CD4-positive, alpha-beta T cell treated with Interleukin-15 for 1 hour (primary cell): ENCODE measurements around the gene NKAIN2.
"Not testable (repeated sequence)": the region's sequence is repeated elsewhere in the genome, so short reads cannot be mapped to it uniquely, and the experiment has no call there.

ENCODE experiments used
- DNase-seq: peaks from one replicate; pipeline ENCODE4 v3.0.0-alpha.2; 2020

Gene NKAIN2

GRCh38 chr6:124536157-124536841 is 732.6 kb downstream of the NKAIN2 start:
- DNase-seq: no peak

GRCh38 chr6:124536842-124537191 is 733.2 kb downstream of the NKAIN2 start:
- DNase-seq: no peak

DNA sequence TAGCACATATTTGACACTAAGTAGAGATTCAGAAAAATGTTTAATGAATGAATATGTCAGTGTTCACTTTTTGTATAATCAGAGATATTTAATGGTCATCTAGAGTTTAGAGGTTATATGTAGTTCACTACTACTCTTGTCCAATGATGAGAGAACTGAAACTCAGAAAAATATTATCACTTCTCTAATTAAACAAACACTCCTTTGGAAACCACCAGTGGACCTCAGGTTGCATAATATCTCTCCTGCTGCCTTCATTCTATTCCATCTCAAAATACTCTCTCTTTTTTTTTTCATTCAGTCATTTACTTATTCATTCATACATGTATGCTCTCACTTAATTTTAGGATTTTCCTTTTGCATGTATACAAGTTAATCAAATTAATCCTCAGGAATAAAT is 735.4 kb downstream of the NKAIN2 start:
- DNase-seq: no peak

- no peak for DNase-seq
Observed at GRCh38 chr6:124541573-124541972, 737.9 kb downstream of the NKAIN2 start.

DNA sequence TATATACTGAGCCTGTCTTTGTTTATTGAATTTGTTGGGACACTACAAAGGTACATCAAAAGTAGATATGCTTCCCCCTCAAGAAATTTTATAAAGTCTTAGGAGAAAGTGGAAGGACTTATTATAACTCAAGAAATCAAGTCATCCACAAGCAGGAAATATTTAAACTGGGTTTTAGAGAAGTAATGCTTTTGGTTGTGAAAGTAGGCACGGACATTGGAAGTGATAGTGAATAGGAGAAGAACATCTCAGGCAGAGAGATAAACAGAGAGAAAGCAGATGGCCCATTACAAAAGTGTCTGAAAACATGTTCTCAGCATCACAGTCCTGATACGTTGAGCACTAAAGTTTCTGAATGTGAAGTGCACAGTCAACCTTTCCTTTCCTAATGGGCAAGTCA is 742.9 kb downstream of the NKAIN2 start:
- DNase-seq: no peak

GRCh38 chr6:124551711-124552233 is 748.1 kb downstream of the NKAIN2 start:
- no peak for DNase-seq

GRCh38 chr6:124557873-124558272 is 754.2 kb downstream of the NKAIN2 start:
- no peak for DNase-seq

DNA sequence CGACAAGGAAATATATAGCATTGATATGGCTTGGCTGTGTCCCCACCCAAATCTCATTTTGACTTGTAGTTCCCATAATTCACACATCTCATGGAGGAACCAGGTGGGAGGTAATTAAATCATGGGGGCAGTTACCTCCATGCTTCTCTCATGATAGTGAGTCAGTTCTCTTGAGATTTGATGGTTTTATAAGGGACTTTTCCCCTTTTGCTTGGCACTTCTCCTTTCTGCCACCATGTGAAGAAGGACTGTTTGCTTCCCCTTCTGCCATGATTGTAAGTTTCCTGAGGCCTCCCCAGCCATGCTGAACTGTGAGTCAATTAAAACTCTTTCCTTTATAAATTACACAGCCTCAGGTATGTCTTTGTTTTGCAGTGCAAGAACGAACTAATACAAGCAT is 756.4 kb downstream of the NKAIN2 start:
- not testable (repeated sequence) for DNase-seq

DNA sequence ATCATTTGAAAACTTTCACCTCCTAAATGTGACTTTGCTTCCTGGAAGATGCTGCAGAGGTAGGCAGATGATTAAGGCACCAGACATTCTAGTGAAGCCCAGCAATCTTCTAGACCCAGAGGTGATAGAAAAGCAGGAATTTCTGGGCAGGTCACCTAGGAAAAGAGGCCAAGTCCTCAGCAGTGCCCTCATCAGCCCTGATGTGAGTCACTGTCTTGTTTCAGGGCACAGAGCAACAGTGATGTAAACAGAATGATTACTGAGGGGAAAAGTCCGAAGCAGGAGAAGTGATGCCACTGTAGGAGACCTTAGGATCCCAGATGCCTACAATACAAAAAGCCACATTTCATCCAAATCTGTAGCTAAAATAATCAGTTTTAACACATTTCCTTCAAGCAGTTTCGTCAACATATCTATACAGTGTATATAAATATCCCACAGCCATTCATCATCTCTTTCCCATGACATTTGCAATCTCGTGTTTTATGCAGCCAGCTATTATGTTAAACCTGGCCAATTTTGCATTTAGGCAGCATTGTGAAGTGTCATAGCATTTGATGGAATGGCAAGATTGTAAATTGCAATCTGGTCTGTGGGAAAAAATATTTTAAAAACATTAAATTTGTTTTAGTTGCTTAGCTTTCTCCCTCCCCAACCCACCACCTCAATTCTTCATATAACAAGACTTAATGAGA is 757.4 kb downstream of the NKAIN2 start:
- no peak for DNase-seq

GRCh38 chr6:124561635-124562130 is 758.0 kb downstream of the NKAIN2 start:
- DNase-seq: no peak

DNA sequence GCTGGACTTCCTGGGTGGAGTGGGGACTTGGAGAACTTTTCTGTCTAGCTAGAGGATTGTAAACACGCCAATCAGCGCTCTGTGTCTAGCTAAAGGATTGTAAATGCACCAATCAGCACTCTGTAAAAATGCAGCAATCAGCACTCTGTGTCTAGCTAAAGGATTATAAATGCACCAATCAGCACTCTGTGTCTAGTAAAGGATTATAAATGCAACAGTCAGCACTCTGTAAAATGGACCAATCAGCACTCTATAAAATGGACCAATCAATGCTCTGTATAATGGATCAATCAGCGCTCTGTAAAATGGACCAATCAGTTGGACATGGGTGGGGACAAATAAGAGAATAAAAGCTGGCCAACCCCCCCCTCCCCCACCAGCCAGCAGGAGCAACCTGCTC is 760.5 kb downstream of the NKAIN2 start:
- DNase-seq: not testable (repeated sequence)

DNA sequence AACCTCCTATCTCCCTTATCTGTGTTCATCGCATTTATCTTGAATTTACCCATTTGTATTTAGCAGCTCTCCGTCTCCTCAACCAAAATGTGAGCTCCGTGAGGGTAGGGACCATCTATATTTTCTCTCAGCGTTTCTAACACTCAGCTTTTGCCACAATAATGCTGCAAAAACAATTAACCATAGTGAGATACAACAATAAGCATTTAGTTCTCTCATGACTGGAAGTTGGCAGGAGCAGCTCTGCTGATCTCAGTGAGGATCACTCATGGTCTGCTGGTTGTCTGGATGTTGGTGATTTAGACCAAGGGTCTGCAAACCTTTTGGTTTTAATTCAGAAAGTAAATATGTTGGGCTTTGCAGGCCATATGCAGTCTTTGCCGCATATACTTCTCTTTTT is 763.7 kb downstream of the NKAIN2 start:
- no peak for DNase-seq

DNA sequence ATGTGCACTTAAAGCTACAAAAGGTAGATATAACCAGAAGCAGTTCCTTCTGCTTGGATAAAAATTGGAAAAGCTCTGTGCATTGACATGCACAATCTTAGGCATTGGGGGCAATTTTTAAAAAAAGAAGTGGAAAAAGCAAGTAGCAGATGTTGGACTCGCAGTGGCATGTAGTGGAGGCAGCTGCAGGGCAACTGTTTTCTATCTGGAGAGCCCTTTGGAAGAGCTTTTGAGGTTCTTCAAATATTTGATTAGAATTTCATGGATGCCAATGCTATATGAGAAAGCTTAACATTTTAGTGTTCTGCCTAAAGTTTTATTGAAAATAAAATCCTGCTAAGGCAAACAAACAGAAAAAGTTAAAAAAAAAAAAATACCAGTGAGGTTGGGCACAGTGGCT is 770.3 kb downstream of the NKAIN2 start:
- no peak for DNase-seq

- DNase-seq: no peak
Observed at GRCh38 chr6:124577734-124578281, 774.1 kb downstream of the NKAIN2 start.

DNA sequence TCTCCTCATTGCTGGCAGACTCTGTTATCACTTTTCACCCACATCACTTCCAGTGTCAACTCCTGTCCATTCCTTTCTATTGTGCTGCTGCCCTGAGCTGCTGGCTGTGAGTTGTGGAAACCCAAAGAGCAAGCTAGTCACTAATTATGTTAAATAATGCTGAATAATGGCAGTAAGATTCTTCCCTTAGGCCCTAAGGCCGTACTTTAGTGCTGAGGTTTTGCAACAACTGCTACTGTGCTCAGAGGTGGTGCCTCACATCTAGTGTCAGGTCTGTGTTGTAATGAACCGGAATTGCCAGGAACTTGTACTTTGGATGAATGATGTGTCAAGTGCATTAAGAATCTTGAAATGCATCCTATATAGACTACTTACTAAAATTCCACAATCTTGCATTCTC is 786.3 kb downstream of the NKAIN2 start:
- no peak for DNase-seq

DNA sequence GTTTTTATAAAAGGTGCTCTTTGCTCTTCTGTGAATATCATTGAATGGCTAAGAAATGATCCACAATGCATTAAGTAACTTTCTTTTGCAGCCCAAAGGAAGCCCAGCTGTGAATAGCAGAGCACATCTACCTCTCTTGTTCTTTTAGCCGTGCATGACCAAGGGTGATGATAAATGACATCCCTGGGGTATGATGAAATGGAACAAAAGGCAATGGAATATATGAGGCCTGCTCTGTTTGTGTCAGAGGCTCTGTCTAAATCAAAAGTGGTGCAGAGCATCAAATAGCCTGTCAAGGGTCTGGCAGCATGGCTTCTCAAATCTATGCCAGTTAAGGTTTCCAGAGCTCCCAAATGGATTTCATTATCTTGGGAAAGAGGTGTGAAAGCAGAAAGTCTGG is 796.0 kb downstream of the NKAIN2 start:
- no peak for DNase-seq

DNA sequence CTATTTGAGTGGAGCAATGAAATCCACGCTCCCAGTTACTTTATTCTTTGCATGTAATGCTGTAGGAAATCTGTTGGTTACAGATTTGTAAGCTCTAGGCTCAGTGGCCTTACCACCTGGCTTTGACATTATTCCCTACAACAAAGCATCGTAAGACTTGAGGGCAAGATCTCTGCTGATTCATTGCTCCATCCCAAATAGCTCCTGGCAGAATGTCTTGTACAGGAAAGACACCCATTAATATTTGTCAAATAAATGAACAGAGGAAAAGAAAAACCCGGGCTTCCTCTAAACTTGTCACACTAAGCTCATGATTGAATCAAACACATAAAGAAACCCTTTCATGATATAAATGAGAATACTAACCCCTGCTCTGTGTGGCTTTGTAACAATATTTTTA is 801.1 kb downstream of the NKAIN2 start:
- no peak for DNase-seq

- DNase-seq: no peak
Observed at GRCh38 chr6:124607119-124607627, 803.5 kb downstream of the NKAIN2 start.

DNA sequence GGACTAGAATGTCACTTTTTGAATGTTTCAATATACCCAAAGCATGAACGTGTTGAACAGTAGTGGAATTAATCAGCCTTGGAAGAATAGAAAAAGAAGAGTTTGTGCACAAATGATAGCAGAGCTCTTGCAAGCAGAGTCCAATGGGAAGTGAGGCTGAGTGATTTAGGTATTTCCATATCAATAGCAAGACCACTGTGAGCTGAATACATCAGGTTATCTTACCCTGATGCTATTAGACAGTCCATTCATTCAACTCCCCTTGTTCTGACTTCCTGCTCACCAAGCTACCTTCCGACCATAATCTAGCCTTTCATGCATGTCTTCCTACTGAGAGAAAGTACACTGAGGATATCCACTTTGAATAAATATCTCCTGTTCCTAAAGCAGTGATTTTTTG is 809.4 kb downstream of the NKAIN2 start:
- DNase-seq: no peak

GRCh38 chr6:124622351-124622750 is 818.7 kb downstream of the NKAIN2 start:
- no peak for DNase-seq

- DNase-seq: no peak
Observed at GRCh38 chr6:124633655-124634054, 830.0 kb downstream of the NKAIN2 start.

DNA sequence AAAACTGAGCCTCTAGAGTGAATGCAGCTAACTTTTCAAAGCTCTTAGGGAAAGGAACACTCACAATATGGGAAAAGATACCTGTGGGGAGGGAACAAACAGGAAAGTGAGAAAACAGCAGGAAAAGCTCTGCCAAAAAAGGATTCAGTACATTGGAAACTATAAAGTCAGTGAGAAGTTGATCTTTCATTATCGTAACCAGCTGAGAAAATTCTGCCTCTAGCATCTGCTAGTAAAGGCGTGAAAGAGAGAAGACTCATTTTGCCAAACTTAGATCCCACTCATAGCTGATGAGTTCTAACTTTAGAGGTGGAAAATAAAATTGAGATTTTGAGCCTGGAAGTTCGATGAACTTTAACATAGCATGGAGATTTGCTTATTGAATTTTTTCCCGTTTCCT is 836.8 kb downstream of the NKAIN2 start:
- no peak for DNase-seq

DNA sequence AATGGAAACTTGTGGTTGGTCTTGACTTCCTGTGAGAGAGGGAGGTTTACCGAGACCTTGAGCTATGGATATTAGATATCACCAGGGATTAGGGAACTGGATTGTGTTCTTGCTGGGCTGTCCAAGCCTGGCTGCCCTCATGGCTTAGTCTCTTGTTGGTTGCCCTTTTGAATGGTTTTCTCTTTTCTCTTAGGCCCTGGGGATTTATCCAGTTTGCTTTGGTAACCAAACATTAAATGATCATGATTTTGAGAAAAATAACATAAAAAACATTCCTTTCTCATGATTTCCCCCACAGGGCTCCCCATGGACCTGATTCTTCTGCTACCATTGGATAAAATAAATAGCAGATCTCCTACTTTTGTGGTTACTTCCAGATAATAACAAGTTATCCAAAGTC is 852.2 kb downstream of the NKAIN2 start:
- DNase-seq: no peak

- DNase-seq: no peak
Observed at GRCh38 chr6:124658053-124658452, 854.4 kb downstream of the NKAIN2 start.
